Cardiac septum (tissue), 1 donor: ENCODE results near the gene ADSS1. TPM values are rescaled to one million over a fixed set of nuclear protein-coding genes. Genes with fewer than 3 reads are reported as not detected.

Experiments used
- DNase-seq: peaks from one replicate; pipeline ENCODE4 v3.0.0-alpha.2; 2020; ENCODE audit warnings: low spot score
- intact Hi-C: fragments of 100-400 bp; cut with DNase I; formaldehyde crosslinking; loops from one replicate; pipeline ENCODE4 v1.14.0; 2022
- total RNA-seq: library from RNA; stranded (reverse); fragmentation: NEBNext Ultra II Directional; extraction: Animal tissue kit (Norgen Biotek cat#: 25700); gene quantifications from one replicate; pipeline ENCODE4 v1.2.1, GENCODE V29; 2021
- donor health status: DM: no; HTN: no; CAD: no.

ADSS1 gene
- total RNA-seq, 1 donor from 2014 or later = 114 TPM

DNA sequence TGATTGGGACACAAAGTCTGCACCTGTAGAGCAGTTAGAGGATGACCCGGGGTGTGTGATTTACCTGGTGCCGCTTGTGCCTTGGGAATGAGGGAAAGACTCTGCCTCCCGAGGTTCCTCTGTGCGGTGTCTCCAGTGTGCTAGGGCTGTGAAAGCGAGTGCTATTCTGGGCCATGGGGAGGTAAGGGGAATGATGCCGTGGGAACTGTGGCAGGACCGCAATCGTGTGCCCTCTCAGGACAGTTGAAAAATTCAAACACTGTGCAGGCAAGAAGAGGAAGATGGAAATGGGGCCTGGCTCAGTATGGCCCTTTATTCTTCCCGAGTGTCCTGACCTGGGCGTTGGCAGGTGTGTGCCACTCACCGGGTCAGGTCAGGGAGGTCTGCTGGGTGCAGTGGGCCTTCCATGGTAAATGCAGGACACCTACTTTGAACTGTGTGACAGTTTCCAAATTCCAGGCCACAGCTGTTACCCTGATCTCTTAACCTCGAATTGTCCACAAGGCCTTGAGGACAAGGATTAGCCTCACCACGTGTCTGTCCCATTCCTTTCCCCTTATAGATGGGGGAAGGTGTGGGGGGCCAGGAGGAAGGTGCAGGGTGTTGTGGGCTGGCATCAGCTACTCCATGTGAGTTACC lies 30.3 kb downstream of the ADSS1 start:
- intact Hi-C loops = no loop called here
- DNase-seq = no peak

DNA sequence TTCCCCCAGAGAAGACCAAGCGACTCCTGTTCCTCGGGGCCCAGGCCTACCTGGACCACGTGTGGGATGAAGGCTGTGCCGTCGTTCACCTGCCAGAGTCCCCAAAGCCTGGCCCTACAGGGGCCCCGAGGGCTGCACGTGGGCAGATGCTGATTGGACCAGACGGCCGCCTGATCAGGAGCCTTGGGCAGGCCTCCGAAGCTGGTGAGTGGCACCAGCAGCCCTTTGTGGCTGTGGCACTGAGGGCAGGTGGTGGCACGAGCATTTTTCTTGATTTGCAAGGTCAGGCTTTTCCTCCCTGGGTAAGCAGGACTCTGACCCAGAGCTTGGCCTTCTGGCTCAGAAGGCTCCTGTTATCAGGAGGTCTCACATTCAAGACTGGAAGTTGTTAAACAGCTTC lies 31.6 kb downstream of the ADSS1 start:
- intact Hi-C loops = no loop called here

DNA sequence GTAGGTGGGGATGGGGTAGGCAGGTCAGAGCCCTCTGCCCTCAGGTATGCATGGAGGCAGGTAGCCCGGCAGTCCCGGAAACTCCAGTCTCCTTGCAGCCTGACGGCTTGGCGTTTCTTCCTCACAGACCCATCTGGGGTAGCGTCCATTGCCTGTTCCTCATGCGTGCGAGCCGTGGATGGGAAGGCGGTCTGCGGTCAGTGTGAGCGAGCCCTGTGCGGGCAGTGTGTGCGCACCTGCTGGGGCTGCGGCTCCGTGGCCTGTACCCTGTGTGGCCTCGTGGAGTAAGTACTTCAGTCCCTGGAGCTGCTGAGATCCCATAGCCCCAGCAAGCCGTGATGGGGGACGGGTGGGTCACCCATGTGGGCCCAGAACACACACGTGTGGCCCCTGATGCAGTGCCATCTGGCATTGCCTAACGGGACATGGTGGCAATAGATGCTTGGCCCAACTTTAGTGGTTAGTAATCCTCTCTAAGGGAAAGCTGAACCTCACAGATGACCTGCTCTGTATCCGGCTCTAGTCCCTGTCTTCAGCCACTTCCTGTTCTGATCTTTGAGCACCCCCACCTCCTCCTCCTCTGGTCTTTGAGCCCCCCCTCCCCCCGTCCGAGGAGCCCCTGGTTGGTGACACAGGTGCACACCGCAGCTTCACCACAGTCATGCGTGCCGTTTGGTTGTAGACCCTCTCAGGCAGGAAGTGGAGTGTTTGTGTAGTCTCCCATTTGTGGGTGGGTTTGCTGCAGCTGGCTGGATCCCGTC lies 32.6 kb downstream of the ADSS1 start:
- DNase-seq = no peak
- intact Hi-C loops = no loop called here

More for the DNA sequence above, 31.6 kb downstream of the ADSS1 start:
- no peak for DNase-seq

DNA sequence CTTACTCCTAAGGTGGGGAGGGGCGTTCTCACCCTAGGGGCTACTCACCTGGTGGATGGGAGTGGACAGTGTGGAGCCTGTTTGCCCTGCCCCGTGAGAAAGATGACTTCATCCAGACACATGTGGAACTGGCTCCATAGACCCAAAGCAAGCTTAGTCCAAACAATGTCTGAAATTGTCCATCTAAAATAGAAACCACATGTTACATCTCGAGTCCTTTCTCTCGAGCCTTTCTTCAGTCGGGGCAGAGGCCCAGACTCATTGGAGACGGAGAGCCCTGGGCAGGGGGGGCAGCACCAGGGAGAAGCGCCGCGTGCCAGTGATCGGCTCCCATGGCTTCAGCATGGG lies 33.2 kb downstream of the ADSS1 start:
- intact Hi-C loops = no loop called here
- DNase-seq = no peak

DNA sequence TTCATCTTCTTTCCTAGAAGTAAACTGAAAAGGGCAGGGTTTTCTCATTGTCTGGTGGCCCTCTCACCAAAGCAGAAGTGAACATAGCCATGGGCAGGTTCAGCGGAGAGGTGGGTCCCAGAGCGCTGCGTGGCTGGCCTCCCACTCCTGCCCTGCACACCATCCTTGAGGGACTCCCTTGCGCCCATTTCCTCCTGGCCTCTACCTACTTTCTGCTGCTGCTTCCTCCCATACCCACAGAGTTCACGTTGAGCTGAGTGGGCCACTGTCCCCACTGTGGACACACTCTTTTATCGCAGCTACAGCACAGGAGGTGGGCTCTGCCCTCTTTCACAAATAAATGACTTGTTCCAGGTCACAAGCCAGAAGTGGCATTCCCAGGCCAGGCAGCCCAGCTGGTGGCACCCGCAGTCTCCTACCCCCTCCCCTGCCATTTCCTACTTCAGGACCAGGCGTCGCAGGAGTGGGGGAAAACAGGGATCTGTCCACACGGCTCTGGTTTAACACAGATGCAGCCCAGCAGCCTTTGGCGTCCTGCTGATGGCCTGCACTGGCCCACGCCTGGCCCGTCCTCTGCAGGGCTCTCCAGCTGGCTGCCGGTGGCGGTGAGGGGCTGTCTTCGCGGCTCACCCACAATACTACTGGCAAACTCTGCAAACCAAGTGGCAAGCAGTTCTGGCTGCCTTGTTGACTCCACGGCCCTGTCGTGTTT lies 33.8 kb downstream of the ADSS1 start:
- intact Hi-C loops = no loop called here

DNA sequence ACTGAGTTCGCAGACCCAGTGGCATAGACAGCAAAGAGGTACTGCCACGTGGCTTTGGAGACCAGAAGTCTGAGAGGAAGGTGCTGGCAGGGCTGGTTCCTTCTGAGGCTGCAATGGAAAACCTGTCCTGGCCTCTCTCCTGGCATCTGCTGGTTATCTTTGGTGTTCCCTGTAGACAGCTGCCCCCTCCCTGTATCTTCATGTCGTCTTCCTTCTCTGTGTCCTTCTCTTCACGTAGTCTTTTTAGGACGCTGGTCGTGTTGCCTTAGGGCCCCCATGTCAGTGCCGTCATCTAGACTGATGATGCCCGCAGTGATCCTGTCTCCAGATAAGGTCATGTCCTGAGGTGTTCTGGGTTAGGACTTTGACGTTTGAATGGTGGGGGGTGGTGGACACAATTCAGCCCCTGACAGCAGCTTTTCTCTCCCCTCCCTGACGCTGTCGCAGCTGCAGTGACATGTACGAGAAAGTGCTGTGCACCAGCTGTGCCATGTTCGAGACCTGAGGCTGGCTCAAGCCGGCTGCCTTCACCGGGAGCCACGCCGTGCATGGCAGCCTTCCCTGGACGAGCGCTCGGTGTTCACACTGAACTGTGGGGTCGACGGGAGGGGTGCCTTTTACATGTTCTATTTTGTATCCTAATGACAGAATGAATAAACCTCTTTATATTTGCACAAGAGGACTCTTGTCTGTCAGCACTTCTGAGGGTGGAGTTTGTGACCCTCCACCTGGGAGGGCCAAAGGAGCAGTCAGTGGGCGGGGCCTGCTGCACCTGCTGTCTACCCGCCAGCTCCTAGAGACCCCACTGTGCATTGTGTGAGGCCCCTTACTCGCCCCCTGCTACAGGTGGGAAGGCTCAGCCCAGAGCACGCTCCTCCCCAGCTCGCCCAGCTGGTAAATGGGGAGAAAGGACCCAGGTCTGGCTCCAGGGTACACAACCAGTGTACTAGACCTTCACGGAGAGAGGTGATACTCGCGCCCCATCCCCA lies 35.2 kb downstream of the ADSS1 start:
- DNase-seq = no peak
- intact Hi-C loops = no loop called here

More for the DNA sequence above, 33.8 kb downstream of the ADSS1 start:
- no peak for DNase-seq

DNA sequence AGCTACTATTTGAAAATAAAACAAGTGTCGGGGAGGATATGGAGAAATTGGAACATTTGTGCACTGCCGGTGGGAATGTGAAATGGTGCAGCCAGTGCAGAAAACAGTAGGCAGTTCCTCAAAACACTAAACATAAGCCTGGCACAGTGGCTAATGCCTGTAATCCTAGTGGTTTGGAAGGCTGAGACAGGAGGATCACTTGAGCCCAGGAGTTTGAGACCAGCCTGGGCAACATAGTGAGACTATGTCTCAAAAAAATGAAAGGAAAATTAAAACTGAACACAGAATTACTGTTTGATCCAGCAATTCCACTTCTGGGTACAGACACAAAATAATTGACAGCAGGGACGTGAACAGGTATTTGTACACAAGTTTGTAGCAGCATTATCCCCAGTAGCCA lies 41.5 kb downstream of the ADSS1 start:
- intact Hi-C loops = loop anchor here (10.0 kb wide), 1 partner anchor 279 kb away; no protein-coding TSS in a partner anchor
- DNase-seq = no peak

DNA sequence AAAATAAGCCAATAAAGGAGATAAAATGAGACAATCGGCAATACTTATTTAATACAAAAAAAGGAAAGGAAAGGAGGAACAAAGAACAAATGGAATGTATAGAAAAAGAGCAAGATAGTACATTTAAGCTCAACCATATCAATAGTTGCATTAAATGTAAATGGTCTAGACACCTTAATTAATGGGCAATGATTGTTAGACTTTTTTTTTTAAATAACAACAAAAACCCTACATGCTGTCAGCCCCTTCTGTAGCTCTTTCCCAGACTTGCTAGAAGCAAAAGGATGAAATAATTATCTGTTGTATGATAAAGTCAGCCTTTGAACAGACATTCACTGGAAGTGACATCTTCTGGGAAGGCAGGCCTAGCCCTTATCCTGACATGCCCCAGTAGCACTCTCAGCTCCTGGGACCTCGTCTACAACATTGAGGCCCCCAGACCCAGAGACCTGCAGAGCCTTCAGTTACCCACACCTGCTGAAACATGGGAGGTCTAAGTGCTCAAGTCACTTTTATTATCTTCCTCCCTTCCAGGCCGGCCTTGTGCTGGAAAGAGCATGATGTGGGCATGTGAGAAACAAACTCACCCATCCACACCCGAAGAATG lies 42.3 kb downstream of the ADSS1 start:
- intact Hi-C loops = loop anchor here (10.0 kb wide), 1 partner anchor 278 kb away; no protein-coding TSS in a partner anchor
- no peak for DNase-seq

DNA sequence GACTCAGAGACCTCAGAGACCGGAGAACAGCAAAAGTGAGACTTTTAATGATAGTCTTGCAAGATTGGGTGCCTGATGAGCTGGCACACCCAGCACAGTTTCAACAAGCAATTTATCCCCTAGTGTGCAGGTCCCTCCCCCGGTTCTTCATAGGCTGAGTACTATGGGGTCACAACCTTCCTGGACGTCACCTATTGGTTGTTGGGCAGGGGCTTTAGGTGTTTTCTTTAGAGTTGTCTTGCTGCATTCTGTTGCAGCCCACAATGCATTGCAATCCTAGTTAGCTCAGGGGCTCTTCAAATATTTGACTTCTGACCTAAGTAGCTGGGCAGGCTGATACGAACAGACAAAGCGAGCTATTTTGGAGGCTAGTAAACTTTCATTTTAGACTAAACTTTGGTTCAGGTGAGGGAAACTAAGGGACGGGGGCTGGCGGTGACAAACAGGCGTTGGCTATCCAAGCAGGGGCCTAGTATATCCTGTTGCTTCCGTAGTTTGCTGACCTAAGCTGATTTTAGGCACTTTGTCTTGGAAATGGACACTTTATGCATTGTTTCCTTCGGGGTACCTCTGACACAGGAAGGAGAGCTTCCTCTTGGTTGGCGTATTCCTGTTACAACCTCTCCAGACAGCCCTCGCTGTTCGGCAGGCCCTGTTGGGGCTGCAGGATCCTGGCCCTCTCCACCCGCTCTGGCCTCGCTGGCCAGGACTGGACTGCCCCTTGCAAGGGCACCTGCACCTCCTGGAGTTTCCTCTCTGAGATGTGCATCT lies 43.0 kb downstream of the ADSS1 start:
- DNase-seq = no peak
- intact Hi-C loops = loop anchor here (10.0 kb wide), 1 partner anchor 278 kb away; no protein-coding TSS in a partner anchor

DNA sequence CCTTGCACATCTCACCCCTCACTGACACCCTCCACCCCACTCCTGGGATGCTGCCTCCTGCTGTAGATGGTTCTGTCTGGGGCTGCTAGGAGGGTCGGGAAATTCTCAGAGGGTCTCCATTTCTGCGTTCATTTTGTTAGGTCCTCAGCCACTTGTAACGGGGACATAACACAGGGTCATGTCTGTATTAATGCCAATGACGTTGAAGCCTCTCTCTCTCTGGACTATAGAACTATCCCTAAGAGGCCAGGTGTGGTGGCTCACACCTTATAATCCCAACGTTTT lies 43.5 kb downstream of the ADSS1 start:
- intact Hi-C loops = loop anchor here (10.0 kb wide), 1 partner anchor 277 kb away; no protein-coding TSS in a partner anchor
- no peak for DNase-seq

DNA sequence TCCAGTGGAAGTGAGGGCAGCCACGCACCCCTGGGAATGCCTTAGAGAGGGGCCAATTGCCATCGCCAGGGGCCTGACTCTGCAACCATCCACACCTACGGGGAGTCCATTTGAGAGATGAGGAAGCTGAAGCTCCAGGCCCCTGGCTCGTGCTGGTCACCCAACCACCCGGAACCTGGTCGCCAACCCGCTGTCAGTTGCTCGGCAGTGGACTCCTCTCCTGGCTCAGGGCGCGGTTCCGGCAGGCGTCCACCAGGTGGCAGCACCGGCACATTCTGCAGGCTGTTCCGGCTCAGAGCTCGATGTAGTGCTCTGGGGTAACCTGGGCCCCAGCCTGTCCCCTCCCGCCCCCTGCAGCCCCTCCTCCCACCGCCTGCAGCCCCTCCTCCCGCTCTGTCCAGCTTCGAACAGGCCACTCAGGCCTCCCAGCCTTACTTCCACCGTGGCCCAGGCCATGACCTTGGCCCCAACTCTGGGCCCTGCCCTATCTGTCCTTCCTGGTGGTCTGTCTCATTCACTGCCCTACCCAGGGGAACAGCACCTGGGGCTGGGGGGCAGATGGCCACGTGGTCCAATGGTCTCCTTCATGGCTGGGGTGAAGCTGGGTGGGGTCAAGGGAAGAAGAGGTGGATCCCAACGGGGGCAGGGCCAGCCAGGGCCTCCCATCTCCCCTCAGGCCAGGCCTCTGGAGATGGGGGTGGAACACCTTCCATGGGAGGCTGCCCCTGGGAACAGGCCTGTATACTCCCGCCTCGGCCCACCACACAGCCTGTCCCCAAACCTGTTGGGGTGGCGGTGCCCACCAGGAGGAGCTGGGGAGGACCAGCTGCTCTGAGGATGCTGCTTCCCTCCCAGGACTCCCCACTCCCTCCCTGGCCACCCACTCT lies 44.7 kb downstream of the ADSS1 start:
- peak; percentile 95 for DNase-seq
- intact Hi-C loops = loop anchor here (1.0 to 10.0 kb wide), 2 partner anchors 58 to 276 kb away; no protein-coding TSS in a partner anchor

DNA sequence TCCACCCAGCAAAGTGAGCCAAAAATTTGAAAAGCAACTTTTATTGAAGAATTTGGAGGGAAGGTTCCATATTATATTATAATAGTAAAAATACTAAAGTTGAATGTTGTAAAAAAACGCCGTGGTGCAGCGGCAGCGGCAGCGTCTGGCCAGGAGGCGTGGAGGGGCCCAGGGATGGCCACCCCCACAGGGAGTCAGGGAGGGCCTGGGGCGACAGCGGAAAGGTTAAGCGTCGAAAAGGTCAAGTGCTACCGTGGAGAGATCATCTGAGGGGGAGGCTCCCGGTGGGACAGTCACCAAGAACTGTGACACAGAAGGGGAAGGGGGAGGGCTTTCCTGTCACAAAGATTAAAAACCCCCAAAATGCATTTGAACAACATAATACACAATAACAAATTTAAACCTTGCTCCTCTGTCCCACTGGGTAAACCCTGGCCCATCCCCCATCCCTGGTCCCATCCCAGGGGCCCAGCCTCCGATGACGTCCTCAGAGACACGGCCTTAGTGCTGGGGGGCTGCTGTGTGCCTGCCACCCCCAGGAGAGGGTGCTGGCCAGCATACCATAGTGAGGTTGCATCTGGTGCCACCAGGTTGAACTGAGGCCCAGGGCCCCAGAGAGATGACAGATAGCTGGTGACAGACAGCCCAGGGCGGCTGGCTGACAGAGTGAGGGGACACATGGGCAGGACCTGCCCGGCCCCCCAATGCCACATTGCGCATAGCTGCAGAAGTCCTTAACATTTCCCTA lies 45.5 kb downstream of the ADSS1 start:
- intact Hi-C loops = loop anchor here (10.0 kb wide), 1 partner anchor 275 kb away; no protein-coding TSS in a partner anchor
- DNase-seq = no peak

DNA sequence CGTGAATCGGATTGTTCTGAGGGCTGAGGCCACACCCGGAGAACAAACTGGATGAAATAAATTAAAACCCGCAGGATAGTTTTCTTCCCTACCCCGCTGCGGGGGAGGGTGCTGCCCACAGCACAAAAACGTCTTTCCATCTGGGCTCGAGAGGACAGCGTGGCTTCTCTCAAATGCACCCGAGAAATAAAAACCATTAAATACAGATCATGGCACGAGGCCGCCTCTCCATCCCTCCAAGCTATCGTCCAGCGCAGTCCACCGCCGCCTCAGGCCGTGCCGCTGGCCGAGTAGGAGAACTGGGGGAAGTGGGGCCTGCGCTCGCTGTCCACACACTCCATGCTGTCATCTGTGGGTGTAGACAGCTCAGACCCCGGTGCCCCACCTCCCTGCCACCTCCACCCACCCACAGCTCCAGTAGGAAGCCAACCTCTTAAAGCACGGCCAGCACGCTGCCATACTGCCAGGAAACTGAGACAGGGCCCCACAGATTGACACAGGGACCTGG lies 46.1 kb downstream of the ADSS1 start:
- intact Hi-C loops = no loop called here
- DNase-seq = no peak

DNA sequence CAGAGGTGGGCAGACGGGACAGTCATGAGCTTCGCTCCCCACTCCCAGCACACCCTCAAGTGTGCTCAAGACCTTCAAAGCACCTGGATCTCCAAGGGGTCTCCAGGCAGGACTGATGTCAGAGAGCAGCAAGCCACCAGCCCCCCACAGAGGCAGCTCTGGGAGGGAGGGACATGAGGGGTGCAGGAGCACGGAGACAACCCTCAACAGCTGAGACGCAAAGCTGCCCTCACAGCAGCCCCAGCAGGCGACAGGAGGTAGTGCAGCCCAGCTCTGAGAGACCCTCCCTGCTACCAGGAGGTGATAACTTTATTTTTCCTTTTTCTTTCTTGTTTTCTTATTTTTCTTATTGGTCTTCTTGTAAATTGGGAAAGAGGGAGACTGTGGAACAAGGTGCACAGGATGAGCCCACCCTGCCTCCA lies 46.8 kb downstream of the ADSS1 start:
- no peak for DNase-seq
- intact Hi-C loops = no loop called here

DNA sequence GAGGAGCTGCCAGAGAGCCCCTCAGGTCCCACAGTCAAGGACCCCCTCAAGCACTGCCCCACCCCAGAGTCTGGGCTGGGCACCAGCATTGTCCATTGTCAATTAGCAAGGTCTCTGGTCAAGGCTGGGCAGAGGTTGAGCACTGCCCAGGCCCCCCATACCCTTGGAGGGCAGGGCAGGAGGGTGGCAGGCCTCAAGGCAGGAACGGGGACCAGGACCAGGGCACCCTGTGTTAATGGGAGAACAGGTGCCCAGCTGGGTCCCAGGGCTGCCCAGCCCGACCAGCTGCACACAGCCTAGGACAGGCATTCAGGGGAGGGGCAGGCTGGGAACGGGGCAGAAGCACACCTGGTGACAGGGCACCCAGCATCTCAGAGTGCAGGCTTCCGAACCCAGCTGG lies 47.3 kb downstream of the ADSS1 start:
- DNase-seq = no peak
- intact Hi-C loops = no loop called here

DNA sequence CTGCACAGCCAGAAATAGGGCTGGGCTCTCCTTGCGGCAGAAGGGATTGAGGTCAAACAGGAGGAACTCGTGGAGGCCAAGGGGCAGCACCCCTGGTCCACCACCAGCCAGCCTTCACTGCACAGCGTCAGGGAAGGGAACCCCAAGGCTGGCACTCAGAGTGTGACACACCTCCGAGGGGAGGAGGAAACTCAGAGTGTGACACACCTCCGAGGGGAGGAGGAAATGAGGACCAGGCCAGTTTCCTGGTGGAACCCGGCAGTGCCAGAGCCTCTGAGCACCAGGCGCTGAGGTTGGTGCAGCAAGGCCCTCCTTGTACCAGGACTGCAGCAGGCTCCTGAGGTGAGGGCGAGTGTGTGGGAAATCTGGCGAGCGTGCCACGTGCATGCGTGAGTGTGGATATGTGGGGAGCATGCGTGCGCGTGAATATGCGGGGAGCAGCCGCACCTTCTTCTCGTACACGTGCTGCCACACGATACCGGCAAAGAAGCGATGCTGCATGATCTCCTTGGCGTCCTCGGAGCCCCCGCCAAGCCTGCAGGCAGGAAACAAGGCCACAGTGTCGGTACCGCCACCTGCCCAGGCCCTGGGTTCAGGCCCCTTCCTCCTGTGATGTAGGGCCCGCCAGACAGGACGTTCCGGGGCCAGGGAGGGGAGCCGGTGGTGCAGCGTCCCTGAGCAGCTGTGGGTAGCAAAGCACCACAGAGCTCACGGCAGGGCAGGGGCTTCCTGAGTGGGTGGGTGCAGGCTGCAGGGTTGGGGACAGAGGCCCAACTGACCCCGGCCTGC lies 48.1 kb downstream of the ADSS1 start:
- no peak for DNase-seq

More for the DNA sequence above, 48.1 kb downstream of the ADSS1 start:
- intact Hi-C loops = no loop called here
